ENCODE results near the gene TRPV4. TPM values are rescaled to one million over a fixed set of nuclear protein-coding genes. Genes with fewer than 3 reads are reported as not detected.

TRPV4 gene
- total RNA-seq, 4 donors from 2014 or later: 2.8 to 7.5 (median 4.8) TPM

GRCh38 chr12:109752117-109753053 lies 80.8 kb downstream of the TRPV4 start:
- H3K27ac ChIP-seq: no peak overlapping the region
- H3K4me3 ChIP-seq: no peak overlapping the region
- H3K36me3 ChIP-seq: no peaks in the 10 kb centered on the region

GRCh38 chr12:109744986-109745942 lies 87.9 kb downstream of the TRPV4 start:
- no peak for DNase-seq
- Histone ChIP-seq H3K9me3 (no peaks in the 10 kb centered on the region), H3K4me1 (no peaks in the 10 kb centered on the region), H3K36me3 (no peaks in the 10 kb centered on the region), H3K27ac (no peak overlapping the region), H3K27me3 (peaks cover 0 to 7% (median 0%) of the 10 kb centered on the region in 4 donors), H3K4me3 (no peak overlapping the region)
- 56 to 58% methylated on average over 8 of the region's 8 CpGs for WGBS, 2 donors
- TF ChIP-seq CTCF (IDR thresholded peaks at IDR 0.05): no peak
- TF ChIP-seq POLR2A (IDR thresholded peaks at IDR 0.05): no peak
- intact Hi-C loops (cut with DNase I): no loop called here

More at GRCh38 chr12:109752117-109753053, 80.8 kb downstream of the TRPV4 start:
- WGBS, 2 donors: 62 to 100% methylated on average over 2 to 6 of the region's 6 CpGs
- H3K9me3 ChIP-seq: peaks cover 0 to 9% (median 8%) of the 10 kb centered on the region in 3 donors
- intact Hi-C loops (cut with DNase I): no loop called here
- no peak for DNase-seq
- TF ChIP-seq POLR2A (IDR thresholded peaks at IDR 0.05) (no peak), CTCF (IDR thresholded peaks at IDR 0.05) (no peak)
- H3K4me1 ChIP-seq: no peaks in the 10 kb centered on the region
- H3K27me3 ChIP-seq: no peaks in the 10 kb centered on the region

- intact Hi-C loops (cut with DNase I): no loop called here
- TF ChIP-seq POLR2A (IDR thresholded peaks at IDR 0.05) (no peak), CTCF (IDR thresholded peaks at IDR 0.05) (no peak)
These were observed 89.2 kb downstream of the TRPV4 start for GRCh38 chr12:109744026-109744425.

GRCh38 chr12:109743076-109743910 lies 89.9 kb downstream of the TRPV4 start:
- no peak for TF ChIP-seq POLR2A (IDR thresholded peaks at IDR 0.05)
- TF ChIP-seq CTCF (IDR thresholded peaks at IDR 0.05): no peak
- DNase-seq: no peak
- 96 to 100% methylated on average over 1 to 3 of the region's 17 CpGs for whole genome bisulfite sequencing, 2 donors
- Histone ChIP-seq H3K36me3 (no peaks in the 10 kb centered on the region), H3K27ac (no peak overlapping the region), H3K4me3 (no peak overlapping the region), H3K9me3 (no peaks in the 10 kb centered on the region), H3K27me3 (peaks cover 0 to 14% (median 0%) of the 10 kb centered on the region in 4 donors), H3K4me1 (no peaks in the 10 kb centered on the region)
- intact Hi-C loops (cut with DNase I): no loop called here

More at GRCh38 chr12:109744026-109744425, 89.2 kb downstream of the TRPV4 start:
- Histone ChIP-seq H3K36me3 (no peaks in the 10 kb centered on the region), H3K27ac (no peak overlapping the region), H3K4me3 (no peak overlapping the region), H3K9me3 (no peaks in the 10 kb centered on the region), H3K4me1 (no peaks in the 10 kb centered on the region), H3K27me3 (peaks cover 0 to 12% (median 0%) of the 10 kb centered on the region in 4 donors)
- DNase-seq: no peak
- WGBS, 2 donors: 70 to 88% methylated on average over 2 to 4 of the region's 14 CpGs

Data from esophagus squamous epithelium (tissue), 5 donors.